ENCODE results near the gene CYP4F8. TPM values are rescaled to one million over a fixed set of nuclear protein-coding genes. Genes with fewer than 3 reads are reported as not detected.

CYP4F8 gene
- total and polyA plus RNA-seq, 2 donors (not counting 1 experiment from before 2014, with no cell fraction given) = not detected

DNA sequence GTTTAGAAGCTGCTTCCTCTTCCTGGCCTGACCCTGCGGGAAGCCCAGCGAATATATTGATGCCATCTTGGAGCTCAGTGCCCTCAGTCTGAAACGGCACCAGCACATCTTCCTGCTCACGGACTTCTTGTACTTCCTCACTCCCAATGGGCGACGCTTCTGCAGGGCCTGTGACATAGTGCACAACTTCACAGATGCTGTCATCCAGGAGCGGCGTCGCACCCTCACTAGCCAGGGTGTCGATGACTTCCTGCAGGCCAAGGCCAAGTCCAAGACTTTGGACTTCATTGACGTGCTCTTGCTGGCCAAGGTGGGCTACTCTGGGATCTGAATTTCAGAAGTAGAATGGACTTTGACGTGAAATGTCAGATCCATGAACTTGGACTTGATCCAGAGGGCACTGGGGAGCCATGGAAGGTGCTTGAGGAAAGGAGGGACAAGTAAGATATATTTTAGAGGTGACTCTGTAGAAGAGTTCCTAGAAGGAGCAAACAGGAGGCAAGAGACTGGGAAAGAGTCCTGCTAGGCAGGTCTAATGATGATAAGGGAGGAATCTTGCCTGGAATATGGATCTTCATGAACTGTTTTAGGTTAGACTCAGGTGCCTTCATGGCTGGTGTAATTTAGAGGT, 38.4 kb upstream of the CYP4F8 start:
- no peak overlapping the region for H2AFZ ChIP-seq (ENCODE audit: insufficient read depth, low read depth, low read length, poor library complexity, severe bottlenecking)
- H3K9ac ChIP-seq (ENCODE audit: low read length) = no peak overlapping the region
- no peak overlapping the region for H3K4me3 Mint-ChIP-seq
- ATAC-seq (ENCODE audit: low read depth) = no peak
- H3K79me2 ChIP-seq (ENCODE audit: control insufficient read depth, insufficient read depth, low read length) = no peaks in the 10 kb centered on the region
- 78% methylated on average over 12 of the region's 12 CpGs for WGBS (ENCODE audit: insufficient coverage)
- H3K36me3 ChIP-seq (replicated peaks in 1 of 2; ENCODE audit: control extremely low read depth in 1 of 2, control insufficient read depth in 1 of 2, extremely low read depth in 1 of 2, insufficient read depth in 2 of 2, low read length in 1 of 2) = no peaks in the 10 kb centered on the region
- H3K4me2 ChIP-seq (replicated peaks; ENCODE audit: low read depth, low read length, poor library complexity, severe bottlenecking) = no peak overlapping the region
- no peak overlapping the region for H3K4me3 ChIP-seq (ENCODE audit: control extremely low read depth in 1 of 5, extremely low read depth in 1 of 5, insufficient read depth in 1 of 5, low read depth in 2 of 5, low read length in 4 of 5)
- no peaks in the 10 kb centered on the region for H3K4me1 ChIP-seq (ENCODE audit: control insufficient read depth in 2 of 2, insufficient read depth in 2 of 2, low read length in 2 of 2)
- peaks cover 24% of the 10 kb centered on the region for H3K27me3 Mint-ChIP-seq
- DNase-seq = no peak
- TF ChIP-seq, protein P1, sequence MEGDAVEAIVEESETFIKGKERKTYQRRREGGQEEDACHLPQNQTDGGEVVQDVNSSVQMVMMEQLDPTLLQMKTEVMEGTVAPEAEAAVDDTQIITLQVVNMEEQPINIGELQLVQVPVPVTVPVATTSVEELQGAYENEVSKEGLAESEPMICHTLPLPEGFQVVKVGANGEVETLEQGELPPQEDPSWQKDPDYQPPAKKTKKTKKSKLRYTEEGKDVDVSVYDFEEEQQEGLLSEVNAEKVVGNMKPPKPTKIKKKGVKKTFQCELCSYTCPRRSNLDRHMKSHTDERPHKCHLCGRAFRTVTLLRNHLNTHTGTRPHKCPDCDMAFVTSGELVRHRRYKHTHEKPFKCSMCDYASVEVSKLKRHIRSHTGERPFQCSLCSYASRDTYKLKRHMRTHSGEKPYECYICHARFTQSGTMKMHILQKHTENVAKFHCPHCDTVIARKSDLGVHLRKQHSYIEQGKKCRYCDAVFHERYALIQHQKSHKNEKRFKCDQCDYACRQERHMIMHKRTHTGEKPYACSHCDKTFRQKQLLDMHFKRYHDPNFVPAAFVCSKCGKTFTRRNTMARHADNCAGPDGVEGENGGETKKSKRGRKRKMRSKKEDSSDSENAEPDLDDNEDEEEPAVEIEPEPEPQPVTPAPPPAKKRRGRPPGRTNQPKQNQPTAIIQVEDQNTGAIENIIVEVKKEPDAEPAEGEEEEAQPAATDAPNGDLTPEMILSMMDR (IDR thresholded peaks at IDR 0.05) = no peak
- no peak for TF ChIP-seq EZH2 (IDR thresholded peaks at IDR 0.05; ENCODE audit: borderline replicate concordance, insufficient read depth, low read depth, low read length, poor library complexity, severe bottlenecking)
- no peaks in the 10 kb centered on the region for H3K9me3 Mint-ChIP-seq (ENCODE audit: insufficient read depth)
- no peak overlapping the region for H3K27ac Mint-ChIP-seq
- H3K27ac ChIP-seq (ENCODE audit: low read length in 2 of 2) = no peak overlapping the region
- CTCF ChIA-PET = interaction anchor here (0.5 kb wide), 1 partner anchor 556 kb away, joined by 3 read pairs; no protein-coding TSS in a partner anchor
- peaks cover 0 to 4% (median 0%) of the 10 kb centered on the region in 3 donors for H3K9me3 ChIP-seq (ENCODE audit: control extremely low read depth in 1 of 3, control insufficient read depth in 2 of 3, insufficient read depth in 1 of 3, low read length in 2 of 3)
- H4K20me1 ChIP-seq (ENCODE audit: control insufficient read depth, insufficient read depth, low read length, poor library complexity, severe bottlenecking) = no peaks in the 10 kb centered on the region
- POLR2A ChIA-PET = no interaction called here
- H3K4me1 Mint-ChIP-seq = no peaks in the 10 kb centered on the region
- intact Hi-C loops (cut with micrococcal nuclease) = no loop called here
- peaks cover 0 to 9% (median 1%) of the 10 kb centered on the region in 4 experiments for H3K27me3 ChIP-seq (replicated peaks in 1 of 4; ENCODE audit: control extremely low read depth in 1 of 4, control insufficient read depth in 3 of 4, insufficient read depth in 4 of 4, low read length in 3 of 4)

DNA sequence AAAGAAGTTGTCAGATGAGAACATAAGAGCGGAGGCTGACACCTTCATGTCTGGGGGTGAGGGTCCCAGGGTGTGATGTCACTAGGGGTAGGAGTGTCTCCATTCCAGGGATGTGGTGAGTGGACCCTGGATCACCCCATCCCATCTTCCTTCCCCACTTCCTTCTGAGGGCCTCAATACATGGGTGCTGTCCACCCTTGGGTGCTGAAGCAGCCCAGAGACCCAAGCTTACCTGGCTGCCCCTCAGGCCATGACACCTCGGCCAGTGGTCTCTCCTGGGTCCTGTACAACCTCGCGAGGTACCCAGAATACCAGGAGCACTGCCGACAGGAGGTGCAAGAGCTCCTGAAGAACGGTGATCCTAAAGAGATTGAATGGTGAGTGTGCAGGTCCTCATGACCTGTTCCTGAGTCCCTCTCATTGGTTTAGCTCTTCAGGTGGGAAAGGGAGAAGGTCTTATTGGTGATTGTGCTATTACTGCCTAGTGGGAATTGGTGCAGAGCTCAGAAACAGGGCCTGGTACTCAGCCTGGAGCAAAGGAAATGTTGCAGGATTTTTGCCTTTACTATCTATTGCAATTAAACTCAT, 37.7 kb upstream of the CYP4F8 start:
- ChIA-PET CTCF (interaction anchor here (0.7 kb wide), 1 partner anchor 10 kb away, joined by 4 read pairs; no protein-coding TSS in a partner anchor), POLR2A (no interaction called here)
- TF ChIP-seq EZH2 (IDR thresholded peaks at IDR 0.05; ENCODE audit: borderline replicate concordance, insufficient read depth, low read depth, low read length, poor library complexity, severe bottlenecking) = no peak
- TF ChIP-seq, protein P1 (IDR thresholded peaks at IDR 0.05) = no peak
- no peaks in the 10 kb centered on the region for H3K79me2 ChIP-seq (ENCODE audit: control insufficient read depth, insufficient read depth, low read length)
- intact Hi-C loops (cut with micrococcal nuclease) = no loop called here
- no peak overlapping the region for H3K9ac ChIP-seq (ENCODE audit: low read length)
- WGBS (ENCODE audit: insufficient coverage) = 64% methylated on average over 4 of the region's 6 CpGs
- no peaks in the 10 kb centered on the region for H3K36me3 ChIP-seq (replicated peaks in 1 of 2; ENCODE audit: control extremely low read depth in 1 of 2, control insufficient read depth in 1 of 2, extremely low read depth in 1 of 2, insufficient read depth in 2 of 2, low read length in 1 of 2)
- H3K27ac ChIP-seq (ENCODE audit: low read length in 2 of 2) = no peak overlapping the region
- H3K4me1 ChIP-seq (ENCODE audit: control insufficient read depth in 2 of 2, insufficient read depth in 2 of 2, low read length in 2 of 2) = no peaks in the 10 kb centered on the region
- peaks cover 0 to 3% (median 0%) of the 10 kb centered on the region in 4 experiments for H3K27me3 ChIP-seq (replicated peaks in 1 of 4; ENCODE audit: control extremely low read depth in 1 of 4, control insufficient read depth in 3 of 4, insufficient read depth in 4 of 4, low read length in 3 of 4)
- H3K9me3 ChIP-seq (ENCODE audit: control extremely low read depth in 1 of 3, control insufficient read depth in 2 of 3, insufficient read depth in 1 of 3, low read length in 2 of 3) = no peaks in the 10 kb centered on the region
- no peak overlapping the region for H3K27ac Mint-ChIP-seq
- H3K4me2 ChIP-seq (replicated peaks; ENCODE audit: low read depth, low read length, poor library complexity, severe bottlenecking) = no peak overlapping the region
- H4K20me1 ChIP-seq (ENCODE audit: control insufficient read depth, insufficient read depth, low read length, poor library complexity, severe bottlenecking) = no peaks in the 10 kb centered on the region
- no peaks in the 10 kb centered on the region for H3K9me3 Mint-ChIP-seq (ENCODE audit: insufficient read depth)
- no peak for DNase-seq
- peaks cover 24% of the 10 kb centered on the region for H3K27me3 Mint-ChIP-seq
- no peak for ATAC-seq (ENCODE audit: low read depth)
- H2AFZ ChIP-seq (ENCODE audit: insufficient read depth, low read depth, low read length, poor library complexity, severe bottlenecking) = no peak overlapping the region
- no peaks in the 10 kb centered on the region for H3K4me1 Mint-ChIP-seq
- H3K4me3 Mint-ChIP-seq = no peak overlapping the region
- H3K4me3 ChIP-seq (ENCODE audit: control extremely low read depth in 1 of 5, extremely low read depth in 1 of 5, insufficient read depth in 1 of 5, low read depth in 2 of 5, low read length in 4 of 5) = no peak overlapping the region

Data from B cell (primary cell).